Neural progenitor cell (in vitro differentiated cells): ENCODE measurements around the gene SH3BGR.

Experiments
- CTCF ChIP-seq: fragments of 200-600 bp; sonication (generic); IDR thresholded peaks from 2 replicates; pipeline ENCODE4 v1.5.1; 2017; ENCODE audit warnings: antibody characterized with exemption, mild to moderate bottlenecking
- EZH2 ChIP-seq: fragments of 200-600 bp; sonication (generic); IDR thresholded peaks from 2 replicates; pipeline ENCODE4 v1.6.1; 2017; ENCODE audit warnings: antibody characterized with exemption, mild to moderate bottlenecking, moderate library complexity
- EZH2phosphoT487 ChIP-seq: fragments of 200-600 bp; sonication (generic); IDR thresholded peaks from 2 replicates; pipeline ENCODE4 v1.6.1; 2017; ENCODE audit warnings: antibody characterized with exemption

GRCh38 chr21:39536835-39537234 lies 85.1 kb downstream of the SH3BGR start:
- TF ChIP-seq CTCF (no peak), EZH2 (no peak), EZH2phosphoT487 (no peak)
